EL (cell line): ENCODE data around the gene NRXN3.

Experiments
- DNase-seq: peaks from one replicate; pipeline ENCODE4 v3.0.0-alpha.2; 2016

NRXN3 gene

GRCh38 chr14:79274641-79275291, 1104.6 kb downstream of the NRXN3 start:
- DNase-seq: no peak

- no peak for DNase-seq
Measured at GRCh38 chr14:79275292-79275655, 1105.1 kb downstream of the NRXN3 start.

GRCh38 chr14:79278286-79278797, 1108.2 kb downstream of the NRXN3 start:
- DNase-seq: peak; percentile 10

- DNase-seq: peak; percentile 95
Measured at GRCh38 chr14:79278798-79279644, 1108.8 kb downstream of the NRXN3 start.

GRCh38 chr14:79279645-79280597, 1109.7 kb downstream of the NRXN3 start:
- peak; percentile 55 for DNase-seq

GRCh38 chr14:79281244-79282152, 1111.3 kb downstream of the NRXN3 start:
- no peak for DNase-seq

GRCh38 chr14:79284621-79285020, 1114.4 kb downstream of the NRXN3 start:
- no peak for DNase-seq

- DNase-seq: no peak
Measured at GRCh38 chr14:79285263-79285662, 1115.1 kb downstream of the NRXN3 start.

- DNase-seq: no peak
Measured at GRCh38 chr14:79287976-79288375, 1117.8 kb downstream of the NRXN3 start.

- no peak for DNase-seq
Measured at GRCh38 chr14:79293482-79294177, 1123.5 kb downstream of the NRXN3 start.

GRCh38 chr14:79294499-79294898, 1124.3 kb downstream of the NRXN3 start:
- peak; percentile 60 for DNase-seq

GRCh38 chr14:79295385-79295784, 1125.2 kb downstream of the NRXN3 start:
- no peak for DNase-seq

- DNase-seq: no peak
Measured at GRCh38 chr14:79298373-79298772, 1128.2 kb downstream of the NRXN3 start.

- DNase-seq: no peak
Measured at GRCh38 chr14:79299162-79299561, 1129.0 kb downstream of the NRXN3 start.

GRCh38 chr14:79304279-79304678, 1134.1 kb downstream of the NRXN3 start:
- no peak for DNase-seq

- DNase-seq: no peak
Measured at GRCh38 chr14:79306546-79306945, 1136.4 kb downstream of the NRXN3 start.

GRCh38 chr14:79318371-79318770, 1148.2 kb downstream of the NRXN3 start:
- peak; percentile 20 for DNase-seq

GRCh38 chr14:79320561-79320960, 1150.4 kb downstream of the NRXN3 start:
- no peak for DNase-seq

GRCh38 chr14:79321070-79321469, 1150.9 kb downstream of the NRXN3 start:
- no peak for DNase-seq

GRCh38 chr14:79325071-79325470, 1154.9 kb downstream of the NRXN3 start:
- DNase-seq: peak; percentile 58

- DNase-seq: no peak
Measured at GRCh38 chr14:79325557-79325956, 1155.4 kb downstream of the NRXN3 start.
